DND-41 (cell line): ENCODE measurements around the gene IL3.

Source experiments
- CTCF ChIP-seq: IDR thresholded peaks from 2 replicates; pipeline ENCODE4 v1.5.1; 2012; ENCODE audit warnings: borderline replicate concordance, low read length, moderate library complexity, mild to moderate bottlenecking; ENCODE audit not compliant: poor library complexity, severe bottlenecking; ENCODE audit errors: extremely low read depth
- EZH2 ChIP-seq: IDR thresholded peaks from 3 replicates; pipeline ENCODE4 v1.6.1; 2012; ENCODE audit warnings: borderline replicate concordance, low read depth, mild to moderate bottlenecking, moderate library complexity, low read length, inconsistent platforms; ENCODE audit not compliant: severe bottlenecking

DNA sequence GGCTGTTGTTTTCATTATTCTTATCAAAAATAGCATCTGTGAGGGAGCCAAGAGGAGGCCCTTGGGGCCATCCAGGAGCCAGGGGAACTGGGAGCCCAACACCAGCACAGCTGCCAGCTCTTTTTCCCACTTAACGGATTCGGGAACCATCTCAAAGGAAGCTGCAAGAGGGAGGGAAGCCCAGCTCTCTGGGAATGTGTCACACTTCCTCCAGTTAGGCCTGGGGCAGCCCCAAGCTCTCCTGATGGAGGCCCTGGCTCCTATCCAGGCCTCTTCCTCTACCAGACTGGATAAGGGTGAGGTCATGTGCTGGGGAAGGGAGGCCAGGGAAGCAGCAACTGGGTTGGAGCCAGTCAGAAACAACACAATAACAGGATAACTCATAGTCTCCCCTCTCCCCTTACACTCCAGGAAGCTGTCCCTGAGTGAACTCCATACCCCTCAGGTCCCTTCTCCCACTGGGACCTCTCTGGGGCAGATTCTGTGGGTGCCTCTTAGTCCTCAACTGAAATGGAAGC, 25.9 kb downstream of the IL3 start:
- TF ChIP-seq CTCF (no peak), EZH2 (no peak)
